ENCODE measurements around the gene MYO16. TPM values are rescaled to one million over a fixed set of nuclear protein-coding genes. Genes with fewer than 3 reads are reported as not detected.

The MYO16 gene
- total and polyA plus RNA-seq, 3 donors from 2014 or later: 3.1 to 4.0 (median 3.4) TPM

DNA sequence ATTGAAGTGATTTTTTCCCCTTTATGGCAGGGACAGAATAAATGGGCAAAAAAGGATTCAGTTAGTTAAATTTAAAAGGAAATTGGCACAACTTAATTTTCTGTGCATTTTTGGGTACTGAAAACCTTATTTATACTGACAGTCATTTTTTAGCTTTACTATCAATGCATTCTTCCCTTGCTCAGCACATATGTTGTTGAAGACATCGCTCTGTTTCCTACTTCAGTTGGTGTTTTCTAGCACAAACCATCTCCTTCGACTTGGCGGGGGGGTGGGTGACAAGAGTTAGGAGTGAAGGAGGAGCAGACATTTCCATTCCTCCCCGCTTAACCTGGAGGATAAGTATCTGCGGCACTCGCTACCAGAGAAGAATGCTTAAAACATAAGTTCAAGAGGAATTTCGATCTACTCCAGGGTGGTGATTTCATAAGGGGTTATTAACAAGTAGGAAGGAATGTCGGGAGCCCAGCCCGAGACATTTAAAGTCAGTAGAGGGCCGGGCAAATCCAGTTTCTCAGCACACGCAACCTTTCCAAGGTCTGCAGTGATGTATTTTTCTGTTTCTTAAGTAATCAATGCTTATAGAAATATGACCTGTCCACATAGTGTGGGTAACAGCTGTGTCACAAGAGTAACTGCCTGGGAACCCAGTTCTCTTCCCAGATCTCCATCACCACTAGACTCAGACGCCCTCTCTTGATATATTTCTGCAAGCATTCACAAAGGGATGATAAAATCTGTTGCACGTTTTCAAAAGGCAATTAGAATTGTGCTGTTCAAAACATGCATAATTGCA lies 525.8 kb downstream of the MYO16 start:
- intact Hi-C loops (cut with DNase I; ENCODE audit: low total_unique reads): no loop called here

DNA sequence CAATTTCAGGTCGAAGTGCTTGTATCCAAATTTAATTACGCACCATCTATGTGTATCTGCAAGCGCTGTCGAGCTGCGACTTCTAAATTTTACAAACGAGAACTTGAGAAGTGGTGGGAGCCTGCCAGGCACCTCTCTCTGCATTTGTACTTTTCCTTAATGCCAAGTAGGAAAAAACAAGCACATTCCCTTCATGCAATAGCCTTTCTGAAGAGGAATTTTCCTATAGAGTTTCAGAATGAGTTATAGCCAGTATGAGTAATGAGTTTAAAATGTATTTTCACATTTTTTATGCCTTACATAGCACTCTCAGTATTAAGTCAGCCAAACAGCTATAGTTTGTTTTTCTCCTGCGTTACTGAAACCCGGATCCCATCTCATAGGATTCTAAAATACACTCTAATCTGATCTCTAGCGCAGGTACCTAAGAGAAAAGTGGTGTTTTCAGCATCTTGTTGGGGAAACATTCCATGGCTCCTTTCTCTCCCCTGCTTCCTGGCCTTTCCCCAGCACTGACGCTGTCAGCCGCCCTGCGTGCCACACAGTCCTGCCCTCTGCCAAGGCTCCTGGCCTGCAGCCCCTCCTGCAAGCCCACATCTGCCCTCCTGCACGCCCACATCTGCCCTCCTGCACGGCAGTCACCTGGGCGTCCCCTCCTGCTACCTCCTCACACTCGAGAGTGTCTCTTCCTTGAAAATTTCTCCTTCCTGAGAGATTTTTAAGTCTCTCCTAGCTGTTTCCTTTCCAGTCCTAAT lies 526.9 kb downstream of the MYO16 start:
- Histone ChIP-seq H3K36me3 (ENCODE audit: low read depth, missing control alignments) (no peaks in the 10 kb centered on the region), H3K27me3 (no peaks in the 10 kb centered on the region), H3K4me1 (no peaks in the 10 kb centered on the region), H3K9me3 (no peaks in the 10 kb centered on the region), H3K27ac (no peak overlapping the region), H3K4me3 (no peak overlapping the region)
- intact Hi-C loops (cut with DNase I; ENCODE audit: low total_unique reads): no loop called here
- TF ChIP-seq, protein P1, sequence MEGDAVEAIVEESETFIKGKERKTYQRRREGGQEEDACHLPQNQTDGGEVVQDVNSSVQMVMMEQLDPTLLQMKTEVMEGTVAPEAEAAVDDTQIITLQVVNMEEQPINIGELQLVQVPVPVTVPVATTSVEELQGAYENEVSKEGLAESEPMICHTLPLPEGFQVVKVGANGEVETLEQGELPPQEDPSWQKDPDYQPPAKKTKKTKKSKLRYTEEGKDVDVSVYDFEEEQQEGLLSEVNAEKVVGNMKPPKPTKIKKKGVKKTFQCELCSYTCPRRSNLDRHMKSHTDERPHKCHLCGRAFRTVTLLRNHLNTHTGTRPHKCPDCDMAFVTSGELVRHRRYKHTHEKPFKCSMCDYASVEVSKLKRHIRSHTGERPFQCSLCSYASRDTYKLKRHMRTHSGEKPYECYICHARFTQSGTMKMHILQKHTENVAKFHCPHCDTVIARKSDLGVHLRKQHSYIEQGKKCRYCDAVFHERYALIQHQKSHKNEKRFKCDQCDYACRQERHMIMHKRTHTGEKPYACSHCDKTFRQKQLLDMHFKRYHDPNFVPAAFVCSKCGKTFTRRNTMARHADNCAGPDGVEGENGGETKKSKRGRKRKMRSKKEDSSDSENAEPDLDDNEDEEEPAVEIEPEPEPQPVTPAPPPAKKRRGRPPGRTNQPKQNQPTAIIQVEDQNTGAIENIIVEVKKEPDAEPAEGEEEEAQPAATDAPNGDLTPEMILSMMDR (IDR thresholded peaks at IDR 0.05): no peak
- no peak for TF ChIP-seq POLR2A (IDR thresholded peaks at IDR 0.05)
- 78 to 80% methylated on average over 16 of the region's 16 CpGs for WGBS, 2 donors
- DNase-seq: no peak

More for the DNA sequence above, 525.8 kb downstream of the MYO16 start:
- Histone ChIP-seq H3K27ac (no peak overlapping the region), H3K4me1 (no peaks in the 10 kb centered on the region), H3K36me3 (ENCODE audit: low read depth, missing control alignments) (no peaks in the 10 kb centered on the region), H3K27me3 (no peaks in the 10 kb centered on the region), H3K9me3 (no peaks in the 10 kb centered on the region), H3K4me3 (no peak overlapping the region)
- no peak for TF ChIP-seq POLR2A (IDR thresholded peaks at IDR 0.05)
- TF ChIP-seq, protein P1 (IDR thresholded peaks at IDR 0.05): no peak
- 75 to 83% methylated on average over 13 of the region's 13 CpGs for WGBS, 2 donors
- DNase-seq: no peak

GRCh38 chr13:109157275-109157674 lies 527.9 kb downstream of the MYO16 start:
- WGBS, 2 donors: 62 to 74% methylated on average over 5 of the region's 5 CpGs
- no peak for DNase-seq
- no peaks in the 10 kb centered on the region for H3K4me1 ChIP-seq
- H3K27me3 ChIP-seq: no peaks in the 10 kb centered on the region
- H3K36me3 ChIP-seq (ENCODE audit: low read depth, missing control alignments): no peaks in the 10 kb centered on the region
- no peaks in the 10 kb centered on the region for H3K9me3 ChIP-seq
- intact Hi-C loops (cut with DNase I; ENCODE audit: low total_unique reads): no loop called here
- H3K4me3 ChIP-seq: no peak overlapping the region
- H3K27ac ChIP-seq: no peak overlapping the region
- TF ChIP-seq, protein P1 (IDR thresholded peaks at IDR 0.05): no peak
- no peak for TF ChIP-seq POLR2A (IDR thresholded peaks at IDR 0.05)

DNA sequence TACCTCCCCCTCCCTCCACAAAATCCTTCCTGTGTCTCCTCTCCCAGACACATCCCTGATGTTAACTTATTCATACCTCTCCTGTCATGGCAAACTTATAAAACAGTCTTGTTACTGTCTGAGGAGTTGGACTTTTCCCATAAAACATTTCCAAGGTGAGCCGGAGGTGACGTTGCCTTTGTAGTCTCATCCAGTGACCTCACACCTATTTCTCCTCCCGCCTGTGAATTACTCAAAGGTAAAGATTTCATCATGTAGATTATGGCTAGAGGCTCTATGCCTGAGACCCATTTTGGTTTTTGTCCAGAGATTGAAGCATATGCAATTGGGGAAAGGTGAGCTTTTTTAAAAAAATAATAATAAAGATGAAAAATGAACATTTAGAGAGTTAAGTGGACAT lies 529.0 kb downstream of the MYO16 start:
- Histone ChIP-seq H3K4me1 (no peaks in the 10 kb centered on the region), H3K9me3 (no peaks in the 10 kb centered on the region), H3K27me3 (no peaks in the 10 kb centered on the region), H3K36me3 (ENCODE audit: low read depth, missing control alignments) (no peaks in the 10 kb centered on the region), H3K4me3 (no peak overlapping the region), H3K27ac (no peak overlapping the region)
- DNase-seq: no peak
- 88 to 90% methylated on average over 3 of the region's 3 CpGs for WGBS, 2 donors
- TF ChIP-seq, protein P1 (IDR thresholded peaks at IDR 0.05): no peak
- no peak for TF ChIP-seq POLR2A (IDR thresholded peaks at IDR 0.05)
- intact Hi-C loops (cut with DNase I; ENCODE audit: low total_unique reads): no loop called here
